ENCODE data around the gene TCF7L2.

The TCF7L2 gene

DNA sequence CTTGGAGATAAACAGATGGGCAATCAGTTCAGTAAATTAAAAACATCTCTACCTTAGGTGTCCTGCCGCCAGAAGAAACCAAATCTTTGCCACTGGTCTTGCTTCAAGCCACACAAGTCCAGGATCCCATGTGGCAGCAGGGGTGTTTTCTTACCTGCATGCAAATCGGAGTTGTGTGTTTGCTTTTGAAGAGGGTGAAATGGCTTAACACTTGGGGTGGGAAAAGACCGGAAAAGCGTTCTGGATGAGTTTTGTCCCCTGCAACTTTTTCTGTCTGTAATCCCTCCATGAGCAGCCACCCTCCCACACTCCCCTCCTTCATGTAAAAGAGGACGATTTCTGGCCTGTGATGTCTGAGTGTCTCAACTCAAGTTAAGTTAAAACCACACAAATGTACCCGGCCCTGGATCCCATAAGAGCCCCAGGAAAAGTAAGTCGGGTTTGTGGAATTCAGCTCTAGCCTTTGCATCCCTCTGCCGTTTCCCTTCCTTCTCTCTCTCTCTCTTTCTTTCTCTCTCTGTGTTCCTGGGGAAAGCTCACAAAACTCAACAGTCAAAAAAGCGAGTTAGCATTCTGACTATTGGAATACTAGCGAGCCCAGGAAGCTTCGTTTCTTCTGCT lies 178.5 kb downstream of the TCF7L2 start:
- DNase-seq, result no peak

DNA sequence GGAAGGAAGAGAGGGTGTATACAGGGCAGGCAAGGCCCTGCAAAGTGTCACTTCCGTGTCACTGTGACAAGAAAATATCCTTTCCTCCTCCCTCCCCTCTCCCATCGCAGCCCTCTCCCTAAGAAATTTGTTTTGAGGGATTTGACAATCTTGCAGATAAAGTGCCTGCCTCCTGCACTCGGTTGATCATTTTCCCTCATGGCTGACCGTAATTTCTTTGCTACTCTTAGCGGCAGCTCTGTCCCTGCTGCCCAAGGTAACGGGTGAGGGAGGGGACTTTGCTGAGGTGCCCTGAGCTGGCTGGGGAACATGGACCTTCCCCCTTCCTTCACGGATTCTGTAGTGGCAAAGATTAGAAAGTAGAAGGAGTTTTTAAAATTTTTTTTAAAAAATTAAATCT lies 179.1 kb downstream of the TCF7L2 start:
- DNase-seq, result no peak

DNA sequence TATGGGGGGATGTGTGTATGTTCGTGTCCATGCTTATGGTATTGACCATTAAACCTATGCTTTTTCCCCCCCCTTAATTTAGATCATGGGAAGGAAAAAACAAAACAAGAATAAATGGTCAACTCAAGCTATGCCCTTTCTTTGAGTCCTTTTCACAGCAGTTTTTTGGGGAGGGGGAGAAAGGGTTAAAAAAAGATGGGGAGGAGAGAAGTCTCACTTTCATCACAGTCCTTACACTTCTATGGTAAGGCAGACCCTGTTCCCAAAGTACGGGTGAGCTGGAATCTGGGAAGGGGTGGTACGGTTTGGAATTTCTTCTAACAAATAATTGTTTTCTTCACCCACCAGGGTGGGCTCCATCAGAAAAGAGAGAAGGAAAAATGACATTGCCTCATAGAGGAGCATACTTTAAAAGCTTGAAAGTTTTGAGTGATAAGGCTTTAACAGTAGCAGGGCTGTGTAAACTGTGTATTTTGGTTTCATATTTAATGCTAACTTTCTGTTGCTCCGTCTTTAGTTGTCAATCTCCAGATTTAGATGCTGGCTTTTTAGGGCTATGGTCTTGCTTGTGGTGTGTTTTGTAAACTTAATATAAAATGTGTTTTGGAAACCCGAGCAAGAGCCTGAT lies 180.1 kb downstream of the TCF7L2 start:
- DNase-seq, result no peak

DNA sequence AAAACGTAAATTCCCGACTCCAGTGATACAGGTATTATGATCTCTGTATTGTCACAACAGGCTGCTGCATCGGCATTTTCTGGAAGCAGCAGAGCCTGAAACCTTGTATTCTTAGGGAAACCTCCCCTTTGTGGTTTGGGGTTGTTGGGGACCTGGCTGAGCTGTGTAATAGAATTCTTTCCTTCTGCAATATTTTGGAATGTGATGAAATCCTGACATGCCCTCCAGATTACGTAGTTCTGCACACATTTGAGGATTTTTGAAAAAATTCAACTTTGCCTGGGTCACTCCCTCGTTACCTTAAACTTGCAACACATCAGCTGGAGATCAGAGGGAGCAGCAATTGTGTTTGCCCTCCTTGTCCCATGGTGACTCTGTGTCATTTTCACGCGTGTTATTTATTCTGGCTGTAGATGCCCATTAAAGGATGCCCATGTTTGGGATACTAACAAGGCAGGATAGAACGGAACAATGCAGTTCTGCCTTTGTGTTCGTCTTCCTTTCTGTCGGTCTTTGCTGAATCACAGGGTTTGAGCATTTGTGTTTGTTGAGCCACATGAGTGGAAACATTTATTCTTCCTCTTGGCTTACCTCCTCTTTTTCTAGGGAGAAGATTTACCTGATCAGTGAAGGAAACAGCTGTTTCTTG lies 181.7 kb downstream of the TCF7L2 start:
- no peak for DNase-seq

DNA sequence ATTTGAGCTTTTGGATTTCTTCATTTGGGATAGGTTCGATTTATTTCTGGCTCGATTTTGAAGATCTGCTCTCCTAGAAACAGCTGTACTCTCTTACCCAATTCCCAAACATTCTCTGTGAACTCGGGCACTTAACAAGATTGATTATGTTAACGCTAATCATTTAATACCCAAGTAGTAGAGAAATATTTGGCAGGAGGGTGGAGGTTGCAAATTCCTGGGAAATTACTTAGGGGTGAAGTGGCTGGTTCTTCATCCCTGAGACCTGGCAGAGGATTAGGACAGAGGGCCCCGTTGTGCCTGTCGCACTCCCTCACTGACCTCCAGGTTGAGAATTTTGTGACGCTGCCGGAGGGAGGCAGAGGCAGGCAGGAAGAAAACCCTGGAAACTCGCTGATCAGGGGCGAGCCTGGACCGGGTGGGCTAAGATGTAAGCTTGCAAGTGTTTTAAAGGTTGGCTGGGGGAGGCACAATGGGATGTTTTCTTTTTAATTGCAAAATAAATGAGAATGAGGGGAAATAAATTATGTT lies 182.6 kb downstream of the TCF7L2 start:
- no peak for DNase-seq

DNA sequence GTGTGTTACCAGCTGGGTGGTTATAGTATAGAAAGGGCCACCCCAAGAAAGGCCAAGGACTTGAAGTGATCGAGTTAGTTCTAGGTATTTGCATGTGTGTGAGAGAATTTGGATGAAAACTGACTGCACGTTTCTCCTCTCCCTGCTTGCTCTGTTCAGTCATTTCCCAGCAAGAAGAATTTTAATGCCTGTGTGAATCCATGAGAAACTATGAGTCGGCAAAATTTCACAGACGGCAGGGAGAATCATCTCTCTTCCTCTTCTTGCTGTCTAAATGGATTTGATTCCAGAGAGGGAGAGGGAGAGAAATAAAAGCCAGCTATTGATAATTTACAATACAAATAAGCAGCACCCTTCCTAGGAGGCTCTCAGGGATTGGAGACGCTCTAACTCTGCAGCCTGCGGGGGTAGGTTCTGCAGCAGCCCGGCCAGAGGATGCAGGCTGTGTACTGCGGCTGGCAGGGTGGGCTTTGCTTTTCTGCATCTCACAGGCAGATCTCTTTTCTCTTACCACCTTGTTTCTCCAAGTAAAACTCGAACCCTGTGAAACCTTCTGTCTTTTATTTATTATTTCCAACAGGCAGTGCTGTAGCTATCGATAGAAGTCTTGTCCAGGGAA lies 183.6 kb downstream of the TCF7L2 start:
- DNase-seq, result no peak

DNA sequence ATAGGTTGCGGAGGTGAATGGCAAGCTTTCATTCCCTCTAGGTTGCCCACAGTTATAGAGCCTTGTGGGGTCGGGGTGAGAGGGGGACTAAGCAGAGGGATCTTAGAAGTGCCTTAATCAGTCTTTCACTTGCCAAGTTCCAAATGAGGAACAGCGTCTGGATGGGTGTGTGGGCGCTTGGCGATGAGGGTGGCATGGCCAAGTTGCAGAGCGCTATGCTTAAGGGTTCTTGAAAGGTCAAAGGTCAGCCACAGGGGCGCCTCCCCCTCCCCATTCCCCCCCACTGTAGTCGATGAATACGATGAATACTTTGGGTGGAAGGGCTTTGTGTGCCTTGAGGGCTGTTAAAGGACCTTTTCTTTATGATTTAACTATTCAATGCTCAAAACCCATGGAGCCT lies 185.0 kb downstream of the TCF7L2 start:
- DNase-seq, result no peak

DNA sequence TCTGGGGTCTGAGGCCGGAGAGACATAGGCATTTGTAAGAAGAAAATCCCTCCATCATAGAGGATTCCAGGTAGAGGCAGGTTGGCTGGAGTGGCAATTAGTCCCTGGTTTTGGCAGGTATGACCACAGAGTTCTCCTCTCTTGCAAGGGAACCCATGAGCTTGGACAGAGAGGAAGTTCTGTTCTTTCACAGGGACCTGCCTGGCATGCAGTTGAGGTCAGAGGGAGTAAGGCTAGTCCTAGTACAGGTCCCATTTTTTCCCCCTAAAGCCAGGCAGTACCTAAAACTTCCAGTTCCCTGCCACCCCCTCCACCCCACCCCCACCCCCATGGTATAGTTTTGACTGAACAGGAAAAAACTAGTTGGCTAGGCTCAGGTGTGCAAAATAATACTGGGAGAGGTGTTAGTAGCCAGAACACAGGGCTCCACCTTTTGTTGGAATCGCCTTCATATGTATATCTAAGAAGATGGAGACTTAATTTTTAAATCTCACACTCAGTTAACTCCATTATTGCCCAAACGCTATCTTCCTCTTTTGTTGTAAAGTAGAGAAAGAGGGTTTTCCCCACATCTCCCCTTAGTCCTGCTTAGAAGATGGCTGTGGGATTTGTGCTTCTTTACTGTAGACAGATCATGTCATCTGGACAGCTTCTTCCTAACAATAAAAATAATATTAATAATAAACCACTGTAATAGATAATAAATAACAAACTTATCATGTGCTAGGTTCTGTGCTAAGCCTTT lies 188.1 kb downstream of the TCF7L2 start:
- DNase-seq, result no peak

DNA sequence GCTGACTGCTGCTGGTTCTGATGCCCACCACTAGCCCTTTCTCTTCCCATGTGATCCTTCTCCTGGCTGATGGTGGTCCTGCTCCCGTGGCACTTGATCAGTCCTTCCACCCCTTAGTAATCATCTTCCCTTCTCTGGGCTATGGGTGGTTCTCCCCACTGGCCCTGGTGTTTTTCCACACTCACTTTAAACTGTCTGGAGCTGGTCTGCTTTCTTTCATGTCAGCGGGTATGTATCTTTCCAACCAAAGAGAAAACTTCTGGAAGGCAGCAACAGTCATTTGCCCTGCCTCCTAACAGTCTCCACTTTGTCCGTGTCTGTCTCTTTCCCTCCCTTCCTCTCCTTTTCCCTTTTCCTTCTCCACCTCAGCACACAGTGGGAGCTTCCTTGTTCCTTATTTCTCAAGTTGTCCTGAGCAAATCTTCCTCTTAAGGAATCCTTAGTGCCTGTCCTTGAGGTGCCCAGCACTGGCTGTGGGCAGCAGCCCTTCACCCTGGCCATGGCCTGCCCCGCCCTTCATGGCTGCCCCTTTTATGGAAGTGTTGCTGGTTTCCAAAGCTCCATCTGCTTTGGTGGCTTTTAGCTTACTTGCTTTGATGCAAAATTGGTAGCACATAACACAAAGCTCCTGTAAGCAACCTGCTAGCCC lies 189.0 kb downstream of the TCF7L2 start:
- no peak for DNase-seq

DNA sequence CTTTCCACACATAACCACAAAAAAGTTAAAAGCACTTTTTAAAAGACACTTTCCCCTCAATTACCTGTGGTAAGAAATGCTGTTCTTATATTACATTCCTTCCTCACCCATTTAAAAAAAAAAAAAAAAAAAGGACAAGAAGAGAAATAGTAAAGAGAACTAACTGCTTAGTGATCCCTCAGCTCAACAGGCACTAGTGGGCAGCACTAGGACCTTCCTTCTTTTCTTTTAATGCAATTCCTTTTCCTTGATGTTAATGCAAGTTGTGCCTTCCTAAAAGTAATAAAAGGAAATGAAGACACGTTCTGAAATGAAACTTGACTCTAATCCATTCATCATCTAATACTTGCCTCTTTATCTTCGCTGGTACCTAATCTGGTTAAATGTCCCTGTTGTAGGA lies 189.7 kb downstream of the TCF7L2 start:
- no peak for DNase-seq

DNA sequence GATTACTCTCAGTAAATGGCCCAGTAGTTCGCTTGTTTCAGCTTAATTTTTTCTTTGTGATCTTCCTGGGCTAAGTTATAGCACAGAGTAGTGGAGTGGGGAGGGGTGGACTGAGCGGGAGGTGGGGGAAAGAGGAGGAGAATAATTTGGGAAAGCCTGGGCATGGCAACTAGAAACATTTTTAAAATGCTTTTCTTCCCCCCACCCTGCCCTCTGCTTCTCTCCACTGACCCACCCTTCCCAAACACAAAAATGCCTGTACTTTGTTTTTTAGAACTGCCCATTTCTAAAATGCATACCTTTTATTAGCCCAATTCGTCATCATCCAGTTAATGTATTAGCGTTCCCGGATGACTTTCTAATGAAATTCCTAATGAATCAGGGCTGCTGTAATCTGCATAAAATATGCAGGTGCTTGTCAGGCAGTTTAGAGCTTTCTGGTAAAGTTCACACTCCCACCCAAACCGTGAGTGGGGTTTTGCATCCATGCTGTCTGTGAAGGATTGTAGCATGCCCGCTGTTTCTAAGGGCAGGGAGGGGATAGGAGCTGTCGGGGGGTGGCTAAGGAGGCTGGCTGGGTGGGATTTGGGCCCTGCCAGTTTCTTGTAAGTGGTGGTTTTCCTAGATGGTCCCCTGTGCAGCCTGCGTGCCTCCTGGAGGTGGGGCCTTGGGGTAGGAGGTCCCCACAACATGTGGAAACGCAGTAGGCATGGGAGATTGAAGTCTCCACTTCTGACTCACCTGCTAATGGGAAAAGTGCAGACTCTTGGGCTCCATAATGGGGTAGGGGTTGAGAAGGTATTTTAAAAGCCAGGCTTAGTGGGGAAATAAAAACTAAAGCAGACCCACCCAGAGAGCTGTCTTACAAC lies 190.3 kb downstream of the TCF7L2 start:
- no peak for DNase-seq

DNA sequence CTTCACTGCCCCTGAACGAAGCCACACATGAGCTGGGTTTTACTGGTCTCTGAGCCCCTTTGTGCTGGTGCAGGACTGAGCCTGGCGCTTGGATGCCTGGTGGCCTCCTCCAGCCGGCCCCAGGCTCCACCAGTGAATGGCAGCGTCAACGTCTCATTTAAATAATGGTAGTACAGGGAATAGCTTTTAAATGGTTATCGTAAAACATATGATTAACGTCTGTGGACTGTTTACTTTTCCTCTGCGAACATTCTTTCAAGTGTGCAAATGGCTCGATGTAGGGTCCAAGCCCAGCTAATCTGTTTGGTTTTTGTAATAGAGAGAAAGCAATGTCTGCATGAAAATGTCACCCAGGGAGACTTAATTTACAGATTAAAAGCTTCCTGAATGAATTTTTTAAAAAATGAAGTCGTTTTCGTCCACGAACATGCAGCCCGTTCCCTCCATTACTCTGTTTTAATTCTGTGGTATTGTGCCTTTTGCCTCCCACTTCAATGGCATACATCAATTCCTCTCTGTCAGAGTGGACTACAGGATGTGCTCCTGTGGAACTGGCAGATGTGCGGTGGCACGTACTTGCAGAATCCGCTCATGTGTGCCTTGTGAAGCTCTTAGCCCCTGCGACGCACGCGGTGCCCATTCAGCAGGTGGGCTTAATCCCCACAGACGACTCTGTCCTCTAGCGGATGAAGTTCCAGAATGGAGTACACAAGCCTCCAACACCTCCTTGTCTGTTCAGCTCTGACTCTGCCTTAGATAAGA lies 192.7 kb downstream of the TCF7L2 start:
- no peak for DNase-seq

DNA sequence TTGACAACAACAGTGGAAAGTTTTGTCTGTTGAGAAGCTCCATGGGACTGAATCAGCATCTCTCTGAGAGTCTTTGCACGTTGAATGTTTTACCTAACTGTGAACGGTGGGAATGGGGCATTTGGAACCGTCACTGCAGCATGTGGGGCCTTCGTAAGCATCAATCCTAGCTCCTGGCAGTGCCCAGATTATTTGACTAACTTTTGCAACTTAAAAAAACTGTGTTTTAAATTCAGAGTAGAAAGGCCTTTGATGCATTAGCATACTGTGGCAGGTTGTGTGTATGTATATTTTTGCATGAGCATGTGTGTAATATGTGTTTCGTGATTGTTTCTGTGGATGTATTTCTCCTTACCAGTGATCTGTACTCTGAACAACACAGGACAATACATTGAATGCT lies 194.5 kb downstream of the TCF7L2 start:
- no peak for DNase-seq

DNA sequence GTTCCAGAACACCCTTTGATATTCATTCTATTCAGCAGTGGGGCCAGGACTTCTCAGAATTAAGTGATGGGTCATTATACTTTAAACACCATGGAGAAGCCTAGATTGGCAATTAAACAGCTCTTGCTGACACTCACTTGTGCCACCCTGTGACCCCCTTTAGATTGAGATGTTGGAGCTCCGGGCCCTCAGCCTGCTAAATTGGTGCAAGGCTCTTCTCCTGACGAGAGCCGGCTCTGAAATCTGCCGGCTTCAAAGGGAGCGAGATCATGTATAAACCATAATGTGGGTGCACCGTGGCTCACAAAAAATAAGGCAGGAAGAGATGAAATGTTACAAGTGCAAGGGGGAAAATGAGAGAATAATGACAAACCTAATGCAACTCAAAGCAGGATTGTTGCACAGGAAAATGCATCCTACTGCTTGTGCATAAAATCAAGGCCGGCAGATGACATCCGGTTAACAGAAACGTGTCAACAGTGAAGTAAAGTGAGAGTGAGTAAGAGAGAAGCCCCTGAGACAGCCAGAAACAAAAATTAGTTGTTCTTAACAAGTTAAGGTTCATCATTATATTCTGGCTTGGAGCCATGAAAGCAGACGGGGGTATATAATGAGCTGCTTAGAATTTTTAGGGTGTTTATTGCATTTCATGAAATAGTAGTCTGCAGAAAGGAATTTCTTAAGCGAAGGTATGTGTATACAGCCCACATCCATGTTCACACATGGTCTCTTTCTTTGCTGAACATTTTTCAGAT lies 198.2 kb downstream of the TCF7L2 start:
- DNase-seq, result no peak

DNA sequence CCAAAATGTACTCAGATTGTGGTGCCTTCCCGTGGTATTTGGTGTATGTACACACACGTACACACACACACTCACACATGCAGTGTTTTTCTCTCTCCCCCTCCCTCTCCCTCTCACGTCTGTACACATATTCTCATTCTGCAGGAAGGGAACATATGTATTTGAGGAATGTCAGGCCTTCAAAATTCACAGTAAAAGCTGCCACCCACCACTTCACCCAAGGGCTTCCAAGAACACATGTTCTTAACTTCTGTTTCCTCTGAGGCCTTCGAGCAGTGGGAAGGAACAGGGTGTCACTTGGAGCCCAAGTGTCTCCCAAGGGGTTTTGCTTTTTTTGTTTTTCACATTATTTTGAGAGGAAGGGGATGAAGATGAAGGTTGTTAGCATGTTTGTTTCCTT lies 198.9 kb downstream of the TCF7L2 start:
- DNase-seq, result no peak

DNA sequence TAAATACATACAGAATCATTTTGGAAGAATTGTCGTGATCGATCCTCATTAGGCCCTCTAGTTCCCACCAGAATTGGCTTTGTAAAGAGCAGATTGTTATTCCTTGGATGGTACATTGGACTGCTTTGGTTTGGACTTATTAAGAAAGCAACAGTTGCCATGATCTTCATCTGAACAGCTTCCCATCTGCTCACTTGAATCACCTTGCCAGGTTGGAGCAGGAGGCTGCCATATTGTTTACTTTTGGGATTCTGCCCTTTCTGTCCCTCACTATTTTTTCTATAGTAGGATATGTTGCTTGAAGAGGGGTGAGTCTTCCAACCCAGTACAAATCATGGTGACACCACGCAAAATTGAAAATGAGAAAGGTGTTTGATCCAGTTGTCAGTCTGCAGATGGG lies 199.6 kb downstream of the TCF7L2 start:
- no peak for DNase-seq

DNA sequence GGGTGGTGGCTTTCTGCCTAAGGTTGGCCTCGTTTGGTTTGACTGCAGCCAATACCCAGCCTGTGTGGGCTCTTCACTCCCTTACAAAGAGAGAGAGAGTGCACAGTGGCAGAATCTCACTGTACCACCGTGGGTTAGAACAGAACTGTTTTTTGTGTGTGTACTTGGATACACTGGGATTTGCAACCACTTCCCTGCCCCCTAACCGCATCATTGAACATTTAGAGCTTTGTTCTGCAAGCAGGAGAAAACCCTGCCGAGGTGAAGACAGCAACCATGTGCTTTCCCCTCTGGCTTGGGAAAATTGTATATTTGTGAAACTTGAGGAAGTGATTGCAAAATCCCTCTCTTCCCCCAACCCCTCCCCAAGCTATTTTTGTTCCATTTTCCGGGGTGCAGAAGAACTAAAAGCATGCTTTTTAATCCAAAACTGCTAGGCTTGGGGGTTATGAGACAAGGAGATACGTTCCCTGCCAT lies 201.2 kb downstream of the TCF7L2 start:
- DNase-seq, result no peak

DNA sequence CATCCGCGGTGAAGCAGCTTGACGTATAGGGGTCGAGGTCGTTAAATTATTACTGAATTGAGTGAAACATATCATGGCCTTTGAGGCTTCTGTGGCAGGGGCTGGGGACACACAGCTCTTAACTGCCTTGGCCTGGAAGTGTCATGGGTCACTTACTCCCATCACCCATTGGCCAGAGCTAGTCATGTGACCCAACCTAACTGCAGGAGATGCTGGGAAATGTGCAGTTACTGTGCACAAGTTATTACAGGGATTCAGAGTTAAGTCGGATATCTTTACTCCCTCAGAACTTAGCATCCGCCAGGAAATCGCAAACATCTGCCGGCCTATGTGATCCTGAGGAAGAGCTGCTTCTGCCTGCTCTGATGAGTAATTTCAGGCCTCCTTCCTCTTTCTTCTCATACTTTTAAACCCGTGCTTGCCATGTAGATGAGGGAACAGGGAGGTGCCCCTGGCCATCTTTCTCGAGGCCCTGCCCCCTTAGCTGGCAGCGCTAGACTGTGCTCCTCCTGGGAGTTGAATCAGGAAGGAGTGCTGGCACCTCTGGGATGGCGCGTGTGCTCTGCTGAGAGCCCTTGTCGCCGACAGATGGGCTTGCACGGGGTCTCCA lies 203.6 kb downstream of the TCF7L2 start:
- no peak for DNase-seq

DNA sequence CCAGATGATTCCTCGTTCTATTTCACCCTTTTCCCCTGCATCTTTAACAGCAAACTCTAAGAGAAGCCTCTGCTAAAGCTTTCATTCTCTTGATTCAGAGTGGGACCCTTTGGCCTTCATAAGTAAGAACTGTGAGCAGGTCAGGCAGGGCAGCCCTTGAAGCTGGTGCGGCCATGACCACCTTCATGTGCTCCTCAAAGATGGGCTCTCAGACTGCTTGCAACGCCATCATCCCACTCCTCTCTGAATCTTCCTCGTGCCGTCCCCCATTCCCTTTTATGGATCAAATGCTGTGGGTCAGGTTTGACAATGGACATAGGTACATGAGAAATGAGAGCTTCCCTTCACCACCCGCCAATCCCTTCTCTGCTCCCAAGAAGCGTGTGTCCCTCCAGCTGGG lies 207.4 kb downstream of the TCF7L2 start:
- DNase-seq, result no peak

DNA sequence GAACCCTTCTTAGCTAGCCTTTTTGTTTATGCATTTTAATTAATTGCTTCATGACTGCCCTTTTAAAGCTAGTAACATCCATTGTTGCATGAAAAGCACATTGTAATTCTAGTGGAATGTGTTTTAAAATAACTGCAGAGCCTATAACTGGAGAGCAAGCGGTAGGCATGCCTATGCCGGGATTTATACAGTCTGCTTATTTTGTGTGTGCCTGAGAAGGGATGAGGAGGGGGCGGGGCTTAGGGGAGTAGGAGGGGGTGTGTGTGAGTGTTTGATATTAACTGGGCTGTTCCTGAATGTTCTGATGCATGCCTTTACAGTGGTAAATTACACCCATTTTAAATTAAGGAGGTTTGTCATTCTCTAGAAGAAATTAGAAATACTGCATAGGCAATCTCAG lies 208.1 kb downstream of the TCF7L2 start:
- DNase-seq, result no peak

All from NCI-H2107 (cell line).